ENCODE data around the gene CLCNKB.

DNA sequence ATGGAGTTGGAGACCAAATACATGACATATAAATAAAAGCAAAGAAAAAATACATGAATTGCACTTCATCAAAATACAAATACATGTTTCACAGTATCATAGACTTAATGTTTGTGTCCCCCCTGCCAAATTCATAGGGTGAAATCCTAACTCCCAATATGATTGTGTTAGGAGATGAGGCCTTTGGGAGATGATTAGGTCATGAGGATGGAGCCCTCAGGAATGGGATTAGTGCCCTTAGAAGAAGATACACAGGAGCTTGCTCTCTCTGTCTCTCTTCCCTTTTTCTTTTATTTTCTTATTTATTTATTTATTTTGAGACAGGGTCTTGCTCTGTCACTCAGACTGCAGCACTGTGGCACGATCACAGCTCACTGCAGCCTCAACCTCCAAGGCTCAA, 55.8 kb downstream of the CLCNKB start:
- no peak for TF ChIP-seq MXI1 (IDR thresholded peaks at IDR 0.05; ENCODE audit: borderline replicate concordance, low read depth, low read length)
- no peak for TF ChIP-seq POLR2A (IDR thresholded peaks at IDR 0.05; ENCODE audit: low read depth, low read length)
- no peak for TF ChIP-seq SMC3 (IDR thresholded peaks at IDR 0.05; ENCODE audit: low read depth, low read length)
- TF ChIP-seq, protein P1, sequence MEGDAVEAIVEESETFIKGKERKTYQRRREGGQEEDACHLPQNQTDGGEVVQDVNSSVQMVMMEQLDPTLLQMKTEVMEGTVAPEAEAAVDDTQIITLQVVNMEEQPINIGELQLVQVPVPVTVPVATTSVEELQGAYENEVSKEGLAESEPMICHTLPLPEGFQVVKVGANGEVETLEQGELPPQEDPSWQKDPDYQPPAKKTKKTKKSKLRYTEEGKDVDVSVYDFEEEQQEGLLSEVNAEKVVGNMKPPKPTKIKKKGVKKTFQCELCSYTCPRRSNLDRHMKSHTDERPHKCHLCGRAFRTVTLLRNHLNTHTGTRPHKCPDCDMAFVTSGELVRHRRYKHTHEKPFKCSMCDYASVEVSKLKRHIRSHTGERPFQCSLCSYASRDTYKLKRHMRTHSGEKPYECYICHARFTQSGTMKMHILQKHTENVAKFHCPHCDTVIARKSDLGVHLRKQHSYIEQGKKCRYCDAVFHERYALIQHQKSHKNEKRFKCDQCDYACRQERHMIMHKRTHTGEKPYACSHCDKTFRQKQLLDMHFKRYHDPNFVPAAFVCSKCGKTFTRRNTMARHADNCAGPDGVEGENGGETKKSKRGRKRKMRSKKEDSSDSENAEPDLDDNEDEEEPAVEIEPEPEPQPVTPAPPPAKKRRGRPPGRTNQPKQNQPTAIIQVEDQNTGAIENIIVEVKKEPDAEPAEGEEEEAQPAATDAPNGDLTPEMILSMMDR (conservative IDR thresholded peaks at IDR 0.05; ENCODE audit: low read depth, low read length) = no peak
- TF ChIP-seq MAFK (IDR thresholded peaks at IDR 0.05; ENCODE audit: low read depth, low read length) = no peak
- no peak for TF ChIP-seq RAD21 (IDR thresholded peaks at IDR 0.05; ENCODE audit: low read length)
- no peak for TF ChIP-seq MAZ (IDR thresholded peaks at IDR 0.05; ENCODE audit: borderline replicate concordance, low read depth, low read length)
- TF ChIP-seq RFX5 (IDR thresholded peaks at IDR 0.05; ENCODE audit: low read depth, low read length) = no peak
- no peak for TF ChIP-seq BHLHE40 (IDR thresholded peaks at IDR 0.05; ENCODE audit: low read depth, low read length)
- no peak for TF ChIP-seq CHD1 (IDR thresholded peaks at IDR 0.05; ENCODE audit: low read depth, low read length)
- TF ChIP-seq ELK1 (IDR thresholded peaks at IDR 0.05; ENCODE audit: borderline replicate concordance, low read depth, low read length) = no peak
- TF ChIP-seq CEBPB (IDR thresholded peaks at IDR 0.05; ENCODE audit: low read depth, low read length) = no peak
- no peak for TF ChIP-seq FOS (IDR thresholded peaks at IDR 0.05; ENCODE audit: low read depth, low read length)
